GM08714 (cell line): ENCODE measurements around the gene FLT3LG.

ENCODE experiments used
- H3K4me3 ChIP-seq: fragments of 200-500 bp; sonication (Bioruptor generic); 2 replicates; pipeline ENCODE4 v1.5.1; 2014; ENCODE audit warnings: mild to moderate bottlenecking, low read length, inconsistent platforms
- ZNF274 ChIP-seq: IDR thresholded peaks from 2 replicates; pipeline ENCODE4 v1.6.1; 2012; ENCODE audit warnings: mild to moderate bottlenecking, low read depth, low read length

FLT3LG gene

DNA sequence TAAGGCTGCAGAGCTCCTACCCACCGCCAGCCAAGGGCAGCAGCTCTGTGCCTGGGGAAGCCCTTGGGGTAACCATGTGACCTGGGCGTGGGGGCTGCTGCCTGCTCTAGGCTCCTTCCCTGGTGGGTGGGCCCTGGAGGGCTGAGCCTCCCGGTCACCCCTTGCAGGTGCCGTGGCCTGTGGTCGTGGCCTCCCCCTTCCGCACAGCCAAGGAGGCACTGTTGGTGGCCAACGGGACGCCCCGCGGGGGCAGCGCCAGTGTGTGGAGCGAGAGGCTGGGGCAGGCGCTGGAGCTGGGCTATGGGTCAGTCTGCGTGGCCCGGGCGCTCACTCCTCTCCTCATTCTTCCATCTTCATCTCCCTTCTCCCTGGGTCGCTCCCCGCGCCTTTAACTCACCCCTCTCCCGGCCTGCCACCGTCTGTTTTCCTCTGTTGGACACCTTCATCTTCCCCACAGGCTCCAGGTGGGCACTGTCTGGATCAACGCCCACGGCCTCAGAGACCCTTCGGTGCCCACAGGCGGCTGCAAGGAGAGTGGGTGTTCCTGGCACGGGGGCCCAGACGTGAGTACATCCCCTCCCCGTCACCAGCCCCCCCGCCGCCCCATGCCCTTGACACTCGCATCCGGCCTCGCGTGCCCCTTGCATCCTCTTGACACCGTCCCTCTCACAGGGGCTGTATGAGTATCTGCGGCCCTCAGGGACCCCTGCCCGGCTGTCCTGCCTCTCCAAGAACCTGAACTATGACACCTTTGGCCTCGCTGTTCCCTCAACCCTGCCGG, 9.9 kb upstream of the FLT3LG start:
- TF ChIP-seq ZNF274 = no peak
- no peak overlapping the region for H3K4me3 ChIP-seq

- TF ChIP-seq ZNF274 = no peak
- H3K4me3 ChIP-seq = no peak overlapping the region
These were observed 8.6 kb upstream of the FLT3LG start for GRCh38 chr19:49465371-49465770.

GRCh38 chr19:49468199-49468598, 5.8 kb upstream of the FLT3LG start:
- no peak overlapping the region for H3K4me3 ChIP-seq
- no peak for TF ChIP-seq ZNF274

DNA sequence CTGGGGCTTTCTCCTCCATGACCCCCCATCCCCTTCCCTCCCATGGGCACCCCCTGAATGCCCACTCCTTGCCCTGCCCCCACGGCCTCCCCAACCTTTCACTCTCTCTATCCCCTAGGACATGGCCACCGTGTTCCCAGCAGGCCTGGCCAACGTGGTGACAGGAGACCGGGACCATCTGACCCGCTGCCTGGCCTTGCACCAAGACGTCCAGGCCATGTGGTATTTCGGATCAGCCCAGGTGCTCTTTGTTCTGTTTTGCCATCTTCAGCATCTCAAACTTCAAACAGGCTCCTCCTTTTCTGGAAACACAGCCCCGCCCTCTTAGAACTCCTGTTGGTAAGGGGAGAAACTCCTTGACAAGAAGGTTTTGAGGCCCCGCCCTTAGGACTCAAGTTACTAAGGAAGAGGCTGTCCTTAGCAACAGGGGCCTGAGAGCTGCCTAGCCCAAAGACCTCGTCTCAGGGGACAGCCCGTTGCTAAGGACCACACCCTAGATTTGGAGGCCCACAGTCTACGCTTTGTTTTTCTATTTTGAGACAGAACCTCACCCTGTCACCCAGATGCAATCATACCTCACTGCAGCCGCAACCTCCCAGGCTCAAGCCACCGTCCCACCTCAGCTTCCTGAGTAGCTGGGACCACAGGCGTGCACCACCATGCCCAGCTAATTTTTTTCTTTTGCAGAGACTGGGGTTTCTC, 5.1 kb upstream of the FLT3LG start:
- no peak overlapping the region for H3K4me3 ChIP-seq
- TF ChIP-seq ZNF274 = no peak

DNA sequence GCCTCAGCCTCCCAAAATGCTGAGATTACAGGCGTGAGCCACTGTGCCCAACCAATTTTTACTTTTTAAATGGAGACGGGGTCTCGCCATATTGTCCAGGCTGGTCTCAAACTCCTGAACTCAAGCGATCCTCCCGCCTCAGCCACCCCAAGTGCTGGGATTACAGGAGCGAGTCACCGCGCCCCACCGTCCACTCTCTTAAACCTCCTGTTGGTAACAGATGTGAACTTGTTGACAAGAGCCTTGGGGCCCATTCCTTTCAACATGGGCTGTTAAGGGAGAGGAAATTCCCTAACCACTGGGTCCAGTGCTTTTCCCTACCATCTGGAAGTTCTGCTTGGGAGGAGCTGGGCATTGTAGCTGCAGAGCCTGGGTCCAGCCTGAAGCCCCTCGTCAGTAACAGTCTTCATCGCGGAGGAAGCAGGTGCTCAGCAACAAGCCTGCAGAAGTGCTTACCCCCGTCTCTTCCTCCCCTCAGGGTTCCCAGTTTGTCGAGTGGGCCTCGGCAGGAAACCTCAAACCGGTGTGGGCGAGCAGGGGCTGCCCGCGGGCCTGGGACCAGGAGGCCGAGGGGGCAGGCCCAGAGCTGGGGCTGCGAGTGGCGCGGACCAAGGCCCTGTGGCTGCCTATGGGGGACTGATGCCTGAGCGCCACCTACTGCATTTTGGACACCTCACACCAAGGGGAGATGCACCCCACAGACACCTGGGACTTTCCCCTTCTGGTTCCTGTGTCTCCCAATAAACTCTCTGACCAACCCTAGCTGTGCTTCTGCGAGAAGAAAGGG, 4.0 kb upstream of the FLT3LG start:
- no peak overlapping the region for H3K4me3 ChIP-seq
- no peak for TF ChIP-seq ZNF274

DNA sequence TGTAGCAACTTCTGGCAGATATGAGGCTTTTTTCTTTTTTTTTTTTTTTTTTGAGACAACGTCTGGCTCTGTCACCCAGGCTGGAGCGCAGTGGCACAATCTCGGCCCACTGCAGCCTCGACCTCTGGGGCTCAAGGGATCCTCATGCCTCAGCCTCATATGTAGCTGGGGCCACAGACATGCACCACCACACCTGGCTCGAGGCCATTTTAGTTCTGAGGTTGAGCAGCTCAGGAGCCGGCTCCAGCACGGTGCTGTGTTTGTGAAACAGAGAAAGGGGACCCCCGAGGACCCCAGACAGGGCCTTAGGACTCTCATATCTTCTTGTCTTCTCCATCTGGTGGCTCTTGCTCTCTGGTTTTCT, 3.4 kb upstream of the FLT3LG start:
- no peak for TF ChIP-seq ZNF274
- no peak overlapping the region for H3K4me3 ChIP-seq

DNA sequence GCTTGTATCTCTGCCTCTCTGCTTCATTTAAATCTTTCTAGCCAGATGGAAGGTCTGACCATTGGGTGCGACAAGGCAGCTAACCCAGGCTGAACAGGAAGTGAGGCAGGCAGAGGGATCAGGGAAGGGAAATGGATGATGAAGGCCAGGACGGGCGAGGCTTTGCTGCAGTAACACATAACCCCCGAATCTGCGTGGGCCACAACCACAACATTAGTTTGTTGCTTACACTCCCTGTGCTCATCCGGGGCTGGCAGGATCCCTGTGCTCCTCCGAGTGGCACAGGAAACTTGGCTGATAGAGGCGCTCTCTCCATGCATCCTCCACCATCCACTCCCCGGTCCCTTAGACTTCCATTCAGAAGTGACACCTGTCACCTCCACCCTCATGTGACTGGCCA, 1.1 kb upstream of the FLT3LG start:
- no peak overlapping the region for H3K4me3 ChIP-seq
- TF ChIP-seq ZNF274 = no peak

GRCh38 chr19:49473501-49473867, 531 bp upstream of the FLT3LG start:
- peak overlapping the region; percentile 51; the same call in 1 of the 2 replicates for H3K4me3 ChIP-seq

GRCh38 chr19:49474542-49474924, 518 bp downstream of the FLT3LG start:
- peak overlapping the region; percentile 51; the same call in 1 of the 2 replicates for H3K4me3 ChIP-seq
- TF ChIP-seq ZNF274 = no peak

DNA sequence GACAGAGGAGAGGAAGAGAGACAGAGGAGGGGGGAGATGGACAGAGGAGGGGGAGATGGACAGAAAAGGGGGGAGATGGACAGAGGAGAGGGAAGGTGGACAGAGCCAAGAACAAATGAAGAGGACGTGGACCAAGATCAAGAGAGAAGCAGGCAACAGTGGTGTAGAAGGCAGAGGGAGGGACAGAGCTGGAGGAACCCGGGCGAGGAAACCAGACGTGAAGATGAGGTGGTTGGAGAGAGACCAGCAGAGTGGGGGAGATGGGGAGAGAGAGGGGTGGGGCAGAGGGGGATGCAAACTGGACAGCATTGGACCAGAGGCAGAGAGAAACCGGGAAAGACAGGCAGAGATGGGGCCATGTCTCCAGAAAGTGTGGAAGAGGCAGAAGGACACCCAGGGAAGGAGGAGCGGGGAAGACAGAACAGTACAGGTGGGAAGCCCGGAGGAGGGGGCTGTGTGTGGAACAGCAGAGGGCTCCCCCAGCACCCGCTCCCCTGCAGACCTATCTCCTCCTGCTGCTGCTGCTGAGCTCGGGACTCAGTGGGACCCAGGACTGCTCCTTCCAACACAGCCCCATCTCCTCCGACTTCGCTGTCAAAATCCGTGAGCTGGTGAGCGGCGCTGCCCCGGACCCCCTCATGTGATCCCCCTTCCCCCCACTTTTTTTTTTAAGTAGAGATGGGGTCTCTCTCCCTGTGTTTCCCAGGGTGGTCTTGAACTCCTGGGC, 1.3 kb downstream of the FLT3LG start:
- TF ChIP-seq ZNF274 = no peak
- no peak overlapping the region; the same call in 1 of the 2 replicates for H3K4me3 ChIP-seq

GRCh38 chr19:49475995-49476880, 2.2 kb downstream of the FLT3LG start:
- TF ChIP-seq ZNF274 = no peak
- no peak overlapping the region for H3K4me3 ChIP-seq

DNA sequence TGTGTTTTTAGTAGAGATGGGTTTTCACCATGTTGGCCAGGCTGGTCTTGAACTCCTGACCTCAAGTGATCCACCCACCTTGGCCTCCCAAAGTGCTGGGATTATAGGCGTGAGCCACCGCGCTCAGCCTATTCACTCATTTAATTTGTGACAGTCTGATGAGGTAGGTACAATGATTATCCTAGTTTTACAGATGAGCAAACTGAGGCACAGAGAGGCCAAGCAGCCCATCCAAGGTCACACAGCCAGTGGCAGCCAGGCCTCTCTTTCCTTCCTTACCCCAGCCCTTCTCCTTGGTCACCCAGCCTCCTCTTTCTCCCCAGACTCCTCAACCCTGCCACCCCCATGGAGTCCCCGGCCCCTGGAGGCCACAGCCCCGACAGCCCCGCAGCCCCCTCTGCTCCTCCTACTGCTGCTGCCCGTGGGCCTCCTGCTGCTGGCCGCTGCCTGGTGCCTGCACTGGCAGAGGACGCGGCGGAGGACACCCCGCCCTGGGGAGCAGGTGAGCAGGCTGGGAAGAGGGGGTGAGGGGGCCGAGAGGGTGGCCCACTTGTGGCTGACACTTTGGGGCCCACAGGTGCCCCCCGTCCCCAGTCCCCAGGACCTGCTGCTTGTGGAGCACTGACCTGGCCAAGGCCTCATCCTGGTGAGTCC, 6.1 kb downstream of the FLT3LG start:
- H3K4me3 ChIP-seq = no peak overlapping the region
- no peak for TF ChIP-seq ZNF274
